Measurements from ENCODE around the gene SPRYD3.

Gene SPRYD3

DNA sequence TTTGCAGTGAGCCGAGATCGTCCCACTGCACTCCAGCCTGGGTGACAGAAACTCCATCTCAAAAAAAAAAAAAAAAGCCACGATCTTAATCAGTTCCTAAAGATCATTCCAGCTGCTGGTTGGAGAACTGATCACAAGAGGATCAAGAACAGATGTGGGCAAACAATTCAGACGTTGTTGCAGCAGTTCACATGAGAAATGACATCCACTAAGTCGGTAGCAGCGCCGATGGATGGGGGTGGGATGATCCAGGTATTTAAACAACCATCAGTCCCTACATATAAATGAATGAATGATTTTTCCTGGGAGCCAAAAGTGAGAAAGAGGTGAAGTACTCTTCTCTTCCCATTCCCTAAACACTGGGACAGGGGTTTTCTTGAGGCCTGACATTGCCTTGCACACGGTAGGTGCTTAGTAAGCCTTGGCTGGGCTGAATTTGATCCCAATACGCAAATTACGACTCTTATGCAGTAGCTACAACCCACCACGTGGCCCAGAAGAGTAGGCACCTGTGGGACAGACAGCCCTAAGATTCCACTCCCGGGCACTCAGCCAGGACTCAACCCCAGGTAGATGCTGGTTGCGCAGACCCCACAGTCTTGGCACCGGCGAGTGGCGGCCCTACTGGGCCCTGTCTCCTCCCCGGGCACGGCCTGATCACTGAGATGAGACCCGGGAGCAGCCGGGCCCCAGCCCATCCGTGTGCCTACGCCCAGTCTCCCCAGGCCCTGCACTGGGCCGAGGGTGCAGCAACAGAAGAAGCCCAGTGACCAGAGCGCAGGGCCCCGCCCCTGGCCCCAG, 565 bp downstream of the SPRYD3 start:
- peak overlapping the region; percentile 60 to 80 (median 73) for H3K4me3 ChIP-seq (ENCODE audit: low read depth in 1 of 5, low read length in 5 of 5)

GRCh38 chr12:53077030-53077429, 2.2 kb downstream of the SPRYD3 start:
- Histone ChIP-seq H3K9me3 (ENCODE audit: control insufficient read depth in 5 of 5, low read length in 5 of 5) (no peaks in the 10 kb centered on the region), H3K36me3 (ENCODE audit: control insufficient read depth in 5 of 5, insufficient read depth in 5 of 5, low read length in 5 of 5) (peaks cover 4 to 42% (median 37%) of the 10 kb centered on the region in 5 donors), H3K4me1 (ENCODE audit: control insufficient read depth in 5 of 5, insufficient read depth in 5 of 5, low read length in 5 of 5) (peaks cover 10 to 47% (median 38%) of the 10 kb centered on the region in 5 donors), H3K27ac (ENCODE audit: low read depth, low read length) (no peak overlapping the region), H3K27me3 (ENCODE audit: control insufficient read depth in 5 of 5, insufficient read depth in 4 of 5, low read length in 5 of 5) (no peaks in the 10 kb centered on the region), H3K4me3 (ENCODE audit: low read depth in 1 of 5, low read length in 5 of 5) (no peak overlapping the region), H3K9ac (ENCODE audit: low read length in 5 of 5) (no peak overlapping the region)

More for the DNA sequence above, 565 bp downstream of the SPRYD3 start:
- Histone ChIP-seq H3K36me3 (ENCODE audit: control insufficient read depth in 5 of 5, insufficient read depth in 5 of 5, low read length in 5 of 5) (peaks cover 4 to 37% (median 36%) of the 10 kb centered on the region in 5 donors), H3K4me1 (ENCODE audit: control insufficient read depth in 5 of 5, insufficient read depth in 5 of 5, low read length in 5 of 5) (peaks cover 2 to 34% (median 25%) of the 10 kb centered on the region in 5 donors), H3K9me3 (ENCODE audit: control insufficient read depth in 5 of 5, low read length in 5 of 5) (no peaks in the 10 kb centered on the region), H3K9ac (ENCODE audit: low read length in 5 of 5) (peak overlapping the region; percentile 44 to 75 (median 60)), H3K27me3 (ENCODE audit: control insufficient read depth in 5 of 5, insufficient read depth in 4 of 5, low read length in 5 of 5) (no peaks in the 10 kb centered on the region), H3K27ac (ENCODE audit: low read depth, low read length) (peak overlapping the region; percentile 78)

DNA sequence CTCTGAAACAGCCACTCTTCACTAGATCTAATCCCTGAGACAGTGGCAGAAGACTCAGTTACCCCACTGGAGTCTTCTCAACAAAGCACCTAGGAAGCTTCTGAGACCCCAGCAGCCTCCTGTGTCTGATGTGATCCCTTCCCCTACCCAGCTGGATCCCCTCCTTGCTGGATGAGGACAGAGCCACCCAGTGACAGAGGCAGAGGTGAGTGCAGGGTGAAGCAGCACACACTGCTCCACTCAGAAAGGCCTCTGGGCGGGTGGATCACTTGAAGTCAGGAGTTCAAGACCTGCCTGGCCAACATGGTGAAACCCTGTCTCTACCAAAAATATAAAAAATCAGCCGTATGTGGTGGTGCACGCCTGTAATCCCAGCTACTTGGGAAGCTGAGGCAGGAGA, 2.7 kb downstream of the SPRYD3 start:
- Histone ChIP-seq H3K4me1 (ENCODE audit: control insufficient read depth in 5 of 5, insufficient read depth in 5 of 5, low read length in 5 of 5) (peaks cover 10 to 53% (median 44%) of the 10 kb centered on the region in 5 donors), H3K36me3 (ENCODE audit: control insufficient read depth in 5 of 5, insufficient read depth in 5 of 5, low read length in 5 of 5) (peaks cover 4 to 42% (median 37%) of the 10 kb centered on the region in 5 donors), H3K9ac (ENCODE audit: low read length in 5 of 5) (peak overlapping the region in 1 of 5 donors; percentile 33), H3K9me3 (ENCODE audit: control insufficient read depth in 5 of 5, low read length in 5 of 5) (no peaks in the 10 kb centered on the region), H3K27me3 (ENCODE audit: control insufficient read depth in 5 of 5, insufficient read depth in 4 of 5, low read length in 5 of 5) (no peaks in the 10 kb centered on the region), H3K27ac (ENCODE audit: low read depth, low read length) (no peak overlapping the region), H3K4me3 (ENCODE audit: low read depth in 1 of 5, low read length in 5 of 5) (no peak overlapping the region)

- Histone ChIP-seq H3K9ac (ENCODE audit: low read length in 5 of 5) (no peak overlapping the region), H3K9me3 (ENCODE audit: control insufficient read depth in 5 of 5, low read length in 5 of 5) (no peaks in the 10 kb centered on the region), H3K36me3 (ENCODE audit: control insufficient read depth in 5 of 5, insufficient read depth in 5 of 5, low read length in 5 of 5) (peaks cover 4 to 53% (median 37%) of the 10 kb centered on the region in 5 donors), H3K27ac (ENCODE audit: low read depth, low read length) (no peak overlapping the region), H3K4me1 (ENCODE audit: control insufficient read depth in 5 of 5, insufficient read depth in 5 of 5, low read length in 5 of 5) (peaks cover 13 to 67% (median 57%) of the 10 kb centered on the region in 5 donors), H3K4me3 (ENCODE audit: low read depth in 1 of 5, low read length in 5 of 5) (no peak overlapping the region), H3K27me3 (ENCODE audit: control insufficient read depth in 5 of 5, insufficient read depth in 4 of 5, low read length in 5 of 5) (no peaks in the 10 kb centered on the region)
Observed at GRCh38 chr12:53074999-53075370, 4.2 kb downstream of the SPRYD3 start.

- H3K4me1 ChIP-seq (ENCODE audit: control insufficient read depth in 5 of 5, insufficient read depth in 5 of 5, low read length in 5 of 5), result peaks cover 13 to 67% (median 57%) of the 10 kb centered on the region in 5 donors
- no peak overlapping the region for H3K4me3 ChIP-seq (ENCODE audit: low read depth in 1 of 5, low read length in 5 of 5)
- H3K36me3 ChIP-seq (ENCODE audit: control insufficient read depth in 5 of 5, insufficient read depth in 5 of 5, low read length in 5 of 5), result peaks cover 4 to 58% (median 37%) of the 10 kb centered on the region in 5 donors
- H3K27me3 ChIP-seq (ENCODE audit: control insufficient read depth in 5 of 5, insufficient read depth in 4 of 5, low read length in 5 of 5), result no peaks in the 10 kb centered on the region
- peak overlapping the region in 1 of 5 donors; percentile 8 for H3K9ac ChIP-seq (ENCODE audit: low read length in 5 of 5)
- no peaks in the 10 kb centered on the region for H3K9me3 ChIP-seq (ENCODE audit: control insufficient read depth in 5 of 5, low read length in 5 of 5)
- H3K27ac ChIP-seq (ENCODE audit: low read depth, low read length), result peak overlapping the region; percentile 5
Observed at GRCh38 chr12:53074283-53074998, 4.7 kb downstream of the SPRYD3 start.

GRCh38 chr12:53073881-53074280, 5.3 kb downstream of the SPRYD3 start:
- Histone ChIP-seq H3K9ac (ENCODE audit: low read length in 5 of 5) (peak overlapping the region in 1 of 5 donors; percentile 8), H3K4me3 (ENCODE audit: low read depth in 1 of 5, low read length in 5 of 5) (no peak overlapping the region), H3K9me3 (ENCODE audit: control insufficient read depth in 5 of 5, low read length in 5 of 5) (no peaks in the 10 kb centered on the region), H3K36me3 (ENCODE audit: control insufficient read depth in 5 of 5, insufficient read depth in 5 of 5, low read length in 5 of 5) (peaks cover 4 to 61% (median 40%) of the 10 kb centered on the region in 5 donors), H3K4me1 (ENCODE audit: control insufficient read depth in 5 of 5, insufficient read depth in 5 of 5, low read length in 5 of 5) (peaks cover 13 to 71% (median 62%) of the 10 kb centered on the region in 5 donors), H3K27me3 (ENCODE audit: control insufficient read depth in 5 of 5, insufficient read depth in 4 of 5, low read length in 5 of 5) (no peaks in the 10 kb centered on the region), H3K27ac (ENCODE audit: low read depth, low read length) (no peak overlapping the region)

DNA sequence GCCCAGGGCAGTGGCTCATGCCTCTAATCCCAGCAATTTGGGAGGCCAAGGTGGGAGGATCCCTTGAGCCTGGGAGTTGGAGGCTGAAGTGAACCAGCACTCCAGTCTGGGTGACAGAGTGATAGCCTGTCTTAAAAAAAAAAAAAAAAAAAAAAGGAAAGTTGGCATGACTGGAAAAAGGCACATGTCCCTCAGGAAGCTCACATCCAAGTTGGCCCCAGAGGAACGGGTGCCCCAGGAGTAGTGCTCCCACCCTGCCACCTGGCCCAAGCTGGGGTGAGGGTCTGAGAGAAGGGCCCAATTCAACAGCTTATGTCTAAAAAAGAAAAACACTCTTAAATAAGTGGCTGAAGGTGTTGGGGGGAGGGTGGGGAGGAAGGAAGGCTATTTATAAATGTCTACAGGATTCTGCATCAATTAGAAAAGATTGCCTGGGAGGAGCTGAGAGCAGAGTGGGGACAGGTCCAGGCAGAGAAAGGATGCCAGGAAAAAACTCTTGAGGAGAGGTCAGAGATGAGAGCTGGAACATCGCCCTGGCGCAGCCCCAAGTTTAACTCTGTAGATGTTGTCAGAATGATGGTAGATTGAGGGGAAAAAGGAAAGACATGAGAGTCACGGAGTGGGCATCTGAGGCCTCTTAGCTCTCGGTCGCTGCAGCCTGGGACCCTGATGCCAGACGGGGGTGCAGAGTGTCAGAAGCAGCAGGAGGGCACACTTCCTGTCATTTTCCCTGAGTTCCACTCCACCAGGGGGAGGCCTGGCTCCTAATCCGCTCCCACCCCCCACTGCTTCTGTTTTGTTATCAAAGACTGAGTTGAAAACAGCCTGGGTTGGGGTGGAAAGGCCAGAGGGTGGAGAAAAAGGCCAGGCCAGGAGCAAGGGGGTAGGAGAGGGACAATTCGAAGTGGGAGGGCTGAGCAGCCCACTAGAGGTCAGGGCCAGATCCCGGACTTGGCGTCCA, 7.3 kb downstream of the SPRYD3 start:
- H3K36me3 ChIP-seq (ENCODE audit: control insufficient read depth in 5 of 5, insufficient read depth in 5 of 5, low read length in 5 of 5), result peaks cover 4 to 73% (median 45%) of the 10 kb centered on the region in 5 donors
- no peaks in the 10 kb centered on the region for H3K27me3 ChIP-seq (ENCODE audit: control insufficient read depth in 5 of 5, insufficient read depth in 4 of 5, low read length in 5 of 5)
- H3K9me3 ChIP-seq (ENCODE audit: control insufficient read depth in 5 of 5, low read length in 5 of 5), result no peaks in the 10 kb centered on the region
- peak overlapping the region in 4 of 5 donors; percentile 22 to 37 (median 30) for H3K4me3 ChIP-seq (ENCODE audit: low read depth in 1 of 5, low read length in 5 of 5)
- peak overlapping the region; percentile 72 for H3K27ac ChIP-seq (ENCODE audit: low read depth, low read length)
- peaks cover 11 to 63% (median 61%) of the 10 kb centered on the region in 5 donors for H3K4me1 ChIP-seq (ENCODE audit: control insufficient read depth in 5 of 5, insufficient read depth in 5 of 5, low read length in 5 of 5)
- H3K9ac ChIP-seq (ENCODE audit: low read length in 5 of 5), result peak overlapping the region in 3 of 5 donors; percentile 3 to 52 (median 33)

DNA sequence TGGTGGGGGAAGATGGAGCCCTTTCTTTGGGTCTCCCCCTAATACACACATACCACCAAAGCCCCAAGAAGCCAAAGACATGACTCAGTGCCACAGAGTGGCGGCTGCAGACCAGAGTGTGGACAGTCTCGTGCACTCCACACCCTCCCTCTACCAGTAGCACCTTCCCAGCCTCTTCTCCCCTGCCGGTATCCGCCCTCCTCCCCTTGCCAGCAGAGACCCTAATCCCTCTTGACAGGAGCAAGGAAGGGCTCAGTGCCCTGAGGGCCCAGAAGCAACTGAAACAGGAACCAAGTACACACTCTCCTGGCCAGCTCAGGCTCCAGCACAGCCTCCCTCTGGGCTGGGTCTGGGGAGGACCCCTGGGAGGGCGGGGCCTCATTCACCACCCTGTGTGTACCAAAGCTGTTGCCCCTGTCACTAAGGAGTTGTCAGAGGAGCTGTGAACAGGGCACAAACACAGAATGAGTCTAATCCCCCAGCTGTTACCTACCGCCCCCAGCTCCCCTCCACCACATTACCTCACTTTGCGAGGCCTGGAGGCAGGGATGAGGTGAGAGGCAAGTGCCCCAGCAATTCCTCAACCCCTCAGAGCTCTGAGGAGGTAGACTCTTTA, 8.2 kb downstream of the SPRYD3 start:
- peaks cover under 1 to 71% (median 41%) of the 10 kb centered on the region in 5 donors for H3K36me3 ChIP-seq (ENCODE audit: control insufficient read depth in 5 of 5, insufficient read depth in 5 of 5, low read length in 5 of 5)

More for the DNA sequence above, 8.2 kb downstream of the SPRYD3 start:
- Histone ChIP-seq H3K9me3 (ENCODE audit: control insufficient read depth in 5 of 5, low read length in 5 of 5) (no peaks in the 10 kb centered on the region), H3K4me3 (ENCODE audit: low read depth in 1 of 5, low read length in 5 of 5) (no peak overlapping the region), H3K27me3 (ENCODE audit: control insufficient read depth in 5 of 5, insufficient read depth in 4 of 5, low read length in 5 of 5) (peaks cover 0 to 3% (median 0%) of the 10 kb centered on the region in 5 donors), H3K4me1 (ENCODE audit: control insufficient read depth in 5 of 5, insufficient read depth in 5 of 5, low read length in 5 of 5) (peaks cover 17 to 70% (median 68%) of the 10 kb centered on the region in 5 donors), H3K27ac (ENCODE audit: low read depth, low read length) (peak overlapping the region; percentile 72), H3K9ac (ENCODE audit: low read length in 5 of 5) (no peak overlapping the region)
